ENCODE results near the gene DTX3. TPM values are rescaled to one million over a fixed set of nuclear protein-coding genes. Genes with fewer than 3 reads are reported as not detected.

DTX3 gene
- total RNA-seq, result 15.6 and 24.3 TPM in 2 replicates

GRCh38 chr12:57604454-57604991 lies at the start of gene DTX3:
Gene DTX3 (plus strand): TSS chr12:57604824. CDS start chr12:57606518, 1,694 bp downstream.

GRCh38 chr12:57590864-57591781 lies 13.5 kb upstream of the DTX3 start, which contains the start of gene PIP4K2C:
Gene PIP4K2C (plus strand): TSS chr12:57591192. CDS start chr12:57591290, 98 bp downstream.

GRCh38 chr12:57611108-57611826 lies 6.6 kb downstream of the DTX3 start, which contains the start of gene ARHGEF25:
Gene ARHGEF25 (plus strand): TSS chr12:57611435. CDS start chr12:57611895, 460 bp downstream.

GRCh38 chr12:57632958-57633840 lies 28.6 kb downstream of the DTX3 start, which contains the start of gene B4GALNT1:
Gene B4GALNT1 (minus strand): TSS chr12:57633201. CDS start chr12:57632132, 1,069 bp downstream.

Other genes with a start within 250 kb of the DTX3 start
- 27.4 and 33.8 TPM in 2 replicates for gene R3HDM2, start 173.8 kb upstream of the DTX3 start, total RNA-seq
- gene INHBC, start 170.0 kb upstream of the DTX3 start, total RNA-seq, result not detected in 2 replicates
- gene INHBE, start 149.5 kb upstream of the DTX3 start, total RNA-seq, result 2.0 and 2.1 TPM in 2 replicates
- gene GLI1, start 145.0 kb upstream of the DTX3 start, total RNA-seq, result 0.26 and 0.76 TPM in 2 replicates
- gene ARHGAP9, start 125.0 kb upstream of the DTX3 start, total RNA-seq, result 0.07 and 0.33 TPM in 2 replicates
- 137 and 193 TPM in 2 replicates for gene MARS1, start 116.8 kb upstream of the DTX3 start, total RNA-seq
- 42.5 and 66.2 TPM in 2 replicates for gene DDIT3, start 84.3 kb upstream of the DTX3 start, total RNA-seq
- 8.2 and 15.3 TPM in 2 replicates for gene MBD6, start 82.0 kb upstream of the DTX3 start, total RNA-seq
- 99.9 and 100.0 TPM in 2 replicates for gene DCTN2, start 57.6 kb upstream of the DTX3 start, total RNA-seq
- 0.98 and 2.1 TPM in 2 replicates for gene KIF5A, start 54.8 kb upstream of the DTX3 start, total RNA-seq
- 22.9 and 28.2 TPM in 2 replicates for gene PIP4K2C, start 13.6 kb upstream of the DTX3 start, total RNA-seq
- 31.5 and 31.7 TPM in 2 replicates for gene ARHGEF25, start 6.6 kb downstream of the DTX3 start, total RNA-seq
- 6.4 and 14.5 TPM in 2 replicates for gene B4GALNT1, start 28.4 kb downstream of the DTX3 start, total RNA-seq
- gene OS9, start 89.3 kb downstream of the DTX3 start, total RNA-seq, result 330 and 353 TPM in 2 replicates
- 0.17 and 0.20 TPM in 2 replicates for gene AGAP2, start 133.9 kb downstream of the DTX3 start, total RNA-seq
- gene TSPAN31, start 140.2 kb downstream of the DTX3 start, total RNA-seq, result 51.1 and 81.8 TPM in 2 replicates
- gene CDK4, start 147.5 kb downstream of the DTX3 start, total RNA-seq, result 152 and 184 TPM in 2 replicates
- gene MARCHF9, start 150.3 kb downstream of the DTX3 start, total RNA-seq, result 4.2 and 6.2 TPM in 2 replicates
- gene CYP27B1, start 162.3 kb downstream of the DTX3 start, total RNA-seq, result 0.20 and 0.79 TPM in 2 replicates
- gene METTL1, start 167.3 kb downstream of the DTX3 start, total RNA-seq, result 6.2 and 13.6 TPM in 2 replicates
- 6.1 and 10.7 TPM in 2 replicates for gene EEF1AKMT3, start 167.8 kb downstream of the DTX3 start, total RNA-seq
- 16.0 and 17.1 TPM in 2 replicates for gene TSFM, start 178.0 kb downstream of the DTX3 start, total RNA-seq
- 4.0 and 4.2 TPM in 2 replicates for gene AVIL, start 213.9 kb downstream of the DTX3 start, total RNA-seq
- 81.6 and 108 TPM in 2 replicates for gene CTDSP2, start 241.9 kb downstream of the DTX3 start, total RNA-seq

Data from smooth muscle cell of the pulmonary artery (primary cell).